ENCODE measurements around the gene PPEF1. TPM values are rescaled to one million over a fixed set of nuclear protein-coding genes. Genes with fewer than 3 reads are reported as not detected.
"Not testable (repeated sequence)": the region's sequence is repeated elsewhere in the genome, so short reads cannot be mapped to it uniquely, and the experiment has no call there.

PPEF1 gene
- total RNA-seq, 1 donor from 2014 or later, result not detected

- DNase-seq, result no peak
Observed at GRCh38 chrX:18799911-18800310, 92.5 kb downstream of the PPEF1 start.

DNA sequence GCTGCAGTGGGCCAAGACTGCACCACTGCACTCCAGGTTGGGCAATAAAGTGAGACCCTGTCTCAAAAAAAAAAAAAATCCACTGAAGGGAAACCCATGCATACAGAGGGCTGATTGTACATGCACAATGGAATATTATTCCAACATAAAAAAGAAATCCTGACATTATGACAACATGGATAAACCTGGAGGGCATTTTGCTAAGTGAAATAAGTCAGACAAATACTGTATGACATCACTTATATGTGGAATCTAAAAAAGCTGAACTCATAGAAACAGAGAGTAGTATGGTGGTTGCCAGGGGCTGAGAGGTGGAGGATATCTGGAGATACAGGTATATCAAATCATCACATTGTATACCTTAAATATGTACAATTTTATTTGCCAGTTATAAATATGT is 102.2 kb downstream of the PPEF1 start:
- DNase-seq, result no peak

DNA sequence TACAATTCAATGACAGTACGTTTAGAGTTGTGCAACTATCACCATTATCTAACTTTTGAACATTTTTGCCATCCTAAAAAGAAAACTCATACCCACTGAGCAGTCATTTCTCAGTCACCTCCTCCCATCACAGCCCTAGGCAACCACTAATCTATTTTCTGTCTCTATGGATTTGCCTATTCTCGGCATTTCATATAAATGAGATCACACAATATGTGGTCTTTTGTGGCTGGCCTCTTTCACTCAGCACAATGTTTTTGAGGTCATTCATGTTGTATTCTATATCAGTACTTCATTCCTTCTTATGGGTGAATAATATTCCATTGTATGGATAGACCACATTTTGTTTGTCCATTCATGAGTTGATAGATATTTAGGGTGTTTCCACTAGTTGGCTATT is 103.0 kb downstream of the PPEF1 start:
- no peak for DNase-seq

DNA sequence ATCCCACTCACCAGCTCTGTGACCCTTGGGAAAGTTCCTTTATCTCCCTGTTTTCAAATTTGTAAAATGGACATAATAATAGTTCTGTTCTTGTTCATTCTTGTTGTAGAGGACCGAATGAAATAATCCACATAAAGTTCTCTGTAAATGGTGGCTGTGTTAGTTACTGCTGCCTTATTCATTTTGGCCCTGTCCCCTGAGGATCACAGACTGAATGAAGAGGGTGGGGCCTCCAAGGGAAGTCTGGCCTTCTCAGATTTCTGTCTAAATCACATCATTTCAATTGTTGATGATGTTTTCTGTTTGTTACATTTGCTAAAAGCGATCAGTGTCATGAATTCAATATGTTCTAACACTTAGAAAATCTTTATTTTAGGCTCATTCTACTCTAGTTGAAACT is 117.9 kb downstream of the PPEF1 start:
- DNase-seq, result no peak

DNA sequence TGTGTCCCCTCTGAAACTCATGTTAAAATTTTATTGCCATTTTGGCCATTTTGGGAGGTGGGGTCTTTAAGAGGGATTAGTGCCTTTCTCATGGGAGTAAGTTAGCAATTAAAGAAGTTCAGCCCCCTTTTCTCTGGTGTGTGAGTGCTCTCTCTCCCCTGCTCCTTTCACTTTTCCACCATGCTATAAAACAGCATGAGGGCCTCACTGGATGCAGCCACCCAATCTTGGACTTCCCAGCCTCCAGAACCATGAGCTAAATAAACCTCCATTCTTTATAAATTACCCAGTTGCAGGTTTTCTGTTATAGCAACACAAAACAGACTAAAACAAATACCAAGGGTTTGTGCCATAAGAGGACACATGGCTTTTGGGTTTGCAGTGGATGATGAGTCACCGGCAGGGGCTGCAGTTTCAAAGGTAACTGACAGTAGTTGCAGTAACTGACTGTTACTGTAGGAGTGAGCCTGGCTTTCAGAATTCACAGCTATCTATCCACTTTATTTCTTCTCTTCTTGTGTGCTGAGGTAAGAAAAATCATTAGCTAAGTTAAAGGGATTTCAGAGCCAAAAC is 121.5 kb downstream of the PPEF1 start:
- DNase-seq, result no peak

DNA sequence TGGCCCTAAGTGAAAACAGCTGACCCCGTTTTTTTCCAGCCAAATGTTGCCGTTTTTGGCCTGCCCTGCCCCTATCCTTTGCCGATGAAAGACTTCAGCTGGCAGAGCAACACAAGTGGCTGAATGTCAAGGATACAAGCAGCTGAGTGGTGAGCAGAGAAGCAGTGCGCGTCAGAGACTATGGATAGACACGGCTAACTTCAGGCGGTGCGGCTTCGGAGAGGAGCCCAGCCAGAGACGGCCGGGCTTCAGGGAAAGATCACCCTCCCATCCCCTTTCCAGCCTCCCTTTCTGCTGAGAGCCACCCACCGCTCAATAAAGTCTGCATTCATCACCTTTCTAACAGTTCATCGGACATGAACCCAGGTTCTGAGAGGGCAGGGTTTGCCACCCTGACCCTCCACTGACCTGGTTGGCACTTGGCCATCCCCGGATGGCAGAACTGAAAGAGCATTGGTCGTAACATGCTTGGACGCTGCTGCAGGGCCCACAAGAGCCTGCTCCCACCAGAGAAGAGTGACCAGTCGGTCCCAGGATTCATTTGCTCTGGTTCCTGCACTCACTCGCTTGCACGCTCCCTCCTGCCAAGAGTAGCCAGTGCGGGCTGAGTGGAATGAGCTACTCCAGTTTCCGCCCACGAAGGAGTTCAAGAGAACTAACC is 125.8 kb downstream of the PPEF1 start:
- no peak for DNase-seq

DNA sequence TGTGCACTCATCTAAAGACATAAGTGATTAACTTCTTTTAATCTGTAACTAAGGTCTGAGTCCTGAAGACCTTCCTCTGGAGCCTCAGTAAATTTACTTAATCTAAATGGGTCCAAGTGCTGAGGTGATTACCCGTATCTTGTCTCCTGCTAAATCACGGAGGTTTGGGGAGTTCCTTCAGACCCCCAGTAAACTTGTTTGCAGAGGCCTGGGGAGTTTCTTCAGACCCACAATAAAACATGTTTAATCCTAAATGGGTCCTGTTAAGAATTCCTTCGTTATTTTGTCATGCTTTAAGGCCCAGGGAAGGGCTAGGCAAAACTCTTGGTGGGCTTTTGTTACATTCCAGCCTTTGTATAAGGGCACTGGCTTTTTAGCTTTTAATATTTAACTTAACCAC is 140.5 kb downstream of the PPEF1 start:
- DNase-seq, result not testable (repeated sequence)

DNA sequence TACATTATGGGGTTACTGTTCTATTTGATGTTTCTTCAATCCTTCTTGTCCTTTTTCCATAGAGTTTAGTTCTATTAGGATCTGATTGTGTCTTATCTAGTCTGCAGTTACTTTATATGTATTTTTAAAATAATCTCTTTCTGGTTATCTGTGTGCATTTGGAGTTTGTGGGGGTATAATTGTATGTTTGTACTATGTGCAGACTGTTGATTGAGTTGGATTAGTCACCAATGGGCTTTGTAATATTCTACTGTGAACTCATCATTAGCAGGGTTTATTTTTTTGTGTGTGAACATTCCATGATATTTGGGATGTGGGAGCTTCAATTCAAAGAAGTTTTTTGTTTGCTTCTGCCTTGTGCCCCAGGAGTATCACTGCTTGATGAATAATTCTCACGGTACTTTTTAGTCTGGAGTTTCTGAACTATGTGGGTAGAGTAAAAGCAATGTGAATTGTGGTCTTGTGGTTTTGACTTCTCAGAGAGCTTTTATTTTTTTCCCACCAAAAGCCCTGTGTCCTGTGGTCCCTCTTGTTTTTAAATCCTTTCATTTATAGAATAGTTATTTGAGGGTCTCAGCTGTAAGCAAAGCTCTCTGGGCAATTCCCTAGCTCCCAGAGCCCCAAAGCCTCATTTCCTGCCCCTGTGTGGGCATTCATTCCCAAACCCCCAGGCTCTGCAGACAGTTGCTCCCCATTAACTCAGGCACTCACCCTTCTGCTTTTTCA is 148.6 kb downstream of the PPEF1 start:
- no peak for DNase-seq

GRCh38 chrX:18856645-18856997 is 149.2 kb downstream of the PPEF1 start:
- no peak for DNase-seq

DNA sequence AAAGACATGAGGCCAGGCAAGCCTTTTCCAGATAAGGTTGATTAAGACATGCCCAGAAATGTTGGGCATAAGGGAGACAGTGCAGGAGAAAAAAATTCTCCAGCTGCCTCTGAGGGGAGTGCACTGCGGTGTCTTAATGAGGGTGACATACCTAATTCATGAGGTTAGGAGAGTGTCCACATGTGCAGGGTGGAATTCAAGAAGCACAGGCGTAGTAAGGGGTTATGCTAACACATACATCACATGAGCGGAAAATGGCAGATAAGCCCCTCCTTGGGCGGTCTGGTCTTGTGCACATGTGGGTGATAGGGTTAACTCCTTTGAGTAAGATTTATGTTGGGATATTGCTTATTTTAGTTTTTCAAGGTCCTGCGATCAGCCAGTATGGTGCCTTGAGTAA is 154.1 kb downstream of the PPEF1 start:
- DNase-seq, result no peak

- no peak for DNase-seq
Observed at GRCh38 chrX:18864390-18864920, 157.0 kb downstream of the PPEF1 start.

DNA sequence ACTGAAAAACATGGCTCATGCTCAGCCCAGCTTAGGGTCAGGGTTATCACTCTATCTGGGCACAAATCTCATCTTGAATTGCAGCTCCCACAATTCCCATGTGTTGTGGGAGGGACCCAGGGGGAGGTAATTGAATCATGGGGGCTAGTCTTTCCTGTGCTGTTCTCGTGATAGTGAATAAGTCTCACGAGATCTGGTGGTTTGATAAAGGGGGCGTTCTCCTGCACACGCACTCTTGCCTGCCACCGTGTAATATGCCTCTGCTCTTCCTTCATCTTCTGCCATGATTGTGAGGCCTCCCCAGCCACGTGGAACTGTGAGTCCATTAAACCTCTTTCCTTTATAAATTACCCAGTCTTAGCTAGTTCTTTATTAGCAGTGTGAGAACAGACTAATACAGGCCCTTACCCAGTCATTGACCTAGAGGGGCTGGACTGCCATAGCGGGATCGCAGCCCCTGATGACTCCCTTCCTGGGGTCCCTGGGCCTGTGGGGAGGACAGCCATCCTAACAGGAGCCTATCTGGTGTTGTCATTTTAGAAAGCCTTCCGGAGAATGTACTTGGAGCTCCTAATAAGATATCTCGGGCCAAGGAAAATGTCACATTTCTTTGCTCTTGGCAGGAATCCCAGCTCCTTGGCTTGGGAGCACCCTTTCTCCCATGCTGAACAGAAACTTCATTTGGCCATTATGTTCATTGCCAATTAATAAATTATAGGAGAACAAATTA is 163.9 kb downstream of the PPEF1 start:
- no peak for DNase-seq

GRCh38 chrX:18871970-18872369 is 164.5 kb downstream of the PPEF1 start:
- no peak for DNase-seq

GRCh38 chrX:18872621-18873020 is 165.2 kb downstream of the PPEF1 start:
- no peak for DNase-seq

DNA sequence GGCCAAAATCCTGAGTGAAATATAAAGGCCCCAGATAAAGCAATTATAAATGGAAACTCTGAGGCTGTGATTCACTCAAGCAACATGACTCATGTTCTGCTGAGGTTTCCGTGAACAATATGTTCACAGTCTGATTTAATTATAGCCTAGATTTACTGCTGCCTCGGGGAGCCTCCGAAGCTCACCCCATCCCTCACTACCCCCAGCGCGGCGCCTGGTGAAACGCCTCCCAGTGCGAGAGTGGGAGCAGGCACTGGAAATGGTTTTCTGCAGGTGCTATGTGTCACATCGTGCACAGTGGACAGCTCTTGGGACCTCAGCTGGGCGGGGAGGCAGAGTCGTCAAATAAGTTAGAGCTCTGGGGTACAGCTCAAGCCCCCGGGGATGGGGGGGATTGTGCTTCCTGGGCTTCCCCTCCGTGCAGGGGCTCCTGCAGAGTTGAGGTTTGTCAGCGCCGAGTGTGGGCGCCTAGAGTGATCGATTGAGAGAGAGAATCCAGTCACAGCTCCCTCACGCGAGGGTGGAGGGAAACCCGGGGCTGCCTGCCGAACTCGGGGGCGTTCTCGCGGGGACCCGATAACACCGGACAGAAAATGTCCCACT is 165.8 kb downstream of the PPEF1 start:
- peak; percentile 57 for DNase-seq

GRCh38 chrX:18873836-18874235 is 166.4 kb downstream of the PPEF1 start:
- no peak for DNase-seq

DNA sequence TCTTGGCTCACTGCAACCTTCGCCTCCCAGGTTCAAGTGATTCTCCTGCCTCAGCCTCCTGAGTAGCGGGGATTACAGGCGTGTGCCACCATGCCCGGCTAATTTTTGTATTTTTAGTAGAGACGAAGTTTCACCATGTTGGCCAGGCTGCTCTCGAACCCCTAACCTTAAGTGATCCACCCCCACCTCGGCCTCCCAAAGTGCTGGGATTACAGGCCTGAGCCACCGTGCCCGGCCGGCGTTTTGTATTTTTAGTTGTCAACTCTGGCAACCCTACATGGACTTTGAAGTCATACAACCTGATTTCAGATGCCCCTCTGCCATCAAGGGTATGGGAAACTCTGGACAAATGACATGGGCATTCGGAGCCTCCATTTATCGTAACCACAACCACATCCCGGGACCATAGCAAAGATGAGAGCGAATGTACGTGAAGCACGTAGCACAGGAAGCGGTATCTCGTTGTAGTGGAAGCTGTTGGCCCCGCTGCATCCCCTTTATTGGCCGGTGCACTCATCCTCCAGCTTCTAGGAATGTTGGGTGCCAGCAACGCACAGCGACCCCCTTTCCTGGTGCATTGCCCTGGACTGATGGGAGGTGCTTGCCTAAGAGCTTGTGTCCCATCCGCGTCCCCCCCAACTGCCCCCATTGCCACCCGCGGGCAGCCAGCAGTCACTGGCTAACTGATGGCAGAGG is 167.3 kb downstream of the PPEF1 start:
- DNase-seq, result no peak

- no peak for DNase-seq
Observed at GRCh38 chrX:18875256-18875878, 167.9 kb downstream of the PPEF1 start.

DNA sequence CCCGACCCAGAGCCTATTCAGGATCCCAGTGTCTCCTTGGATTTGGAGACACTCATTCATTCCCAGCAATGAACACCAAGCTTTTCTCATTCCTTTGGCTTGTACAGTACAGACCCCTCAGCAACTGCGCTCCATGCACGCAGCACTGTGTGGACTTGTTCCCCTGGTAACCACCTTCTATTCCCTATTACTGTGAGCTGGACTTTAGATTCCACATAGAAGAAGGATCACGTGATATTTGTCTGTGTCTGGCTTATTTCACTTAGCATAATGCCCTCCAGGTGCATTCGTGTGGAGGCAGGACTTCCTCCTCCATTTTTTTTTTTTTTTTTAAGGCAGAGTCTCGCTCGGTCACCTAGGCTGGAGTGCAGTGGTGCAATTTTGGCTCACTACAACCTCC is 170.0 kb downstream of the PPEF1 start:
- no peak for DNase-seq
